B cell (primary cell): Measurements from ENCODE around the gene ZMIZ1.

Experiments
- CTCF ChIP-seq: fragments of 200-600 bp; IDR thresholded peaks from one replicate; pipeline ENCODE4 v1.8.0; 2022; ENCODE audit warnings: antibody characterized with exemption, mild to moderate bottlenecking
- EZH2 ChIP-seq: IDR thresholded peaks from 2 replicates; pipeline ENCODE4 v1.6.1; 2012; ENCODE audit warnings: borderline replicate concordance, low read depth, mild to moderate bottlenecking, moderate library complexity, low read length; ENCODE audit not compliant: insufficient read depth, poor library complexity, severe bottlenecking

DNA sequence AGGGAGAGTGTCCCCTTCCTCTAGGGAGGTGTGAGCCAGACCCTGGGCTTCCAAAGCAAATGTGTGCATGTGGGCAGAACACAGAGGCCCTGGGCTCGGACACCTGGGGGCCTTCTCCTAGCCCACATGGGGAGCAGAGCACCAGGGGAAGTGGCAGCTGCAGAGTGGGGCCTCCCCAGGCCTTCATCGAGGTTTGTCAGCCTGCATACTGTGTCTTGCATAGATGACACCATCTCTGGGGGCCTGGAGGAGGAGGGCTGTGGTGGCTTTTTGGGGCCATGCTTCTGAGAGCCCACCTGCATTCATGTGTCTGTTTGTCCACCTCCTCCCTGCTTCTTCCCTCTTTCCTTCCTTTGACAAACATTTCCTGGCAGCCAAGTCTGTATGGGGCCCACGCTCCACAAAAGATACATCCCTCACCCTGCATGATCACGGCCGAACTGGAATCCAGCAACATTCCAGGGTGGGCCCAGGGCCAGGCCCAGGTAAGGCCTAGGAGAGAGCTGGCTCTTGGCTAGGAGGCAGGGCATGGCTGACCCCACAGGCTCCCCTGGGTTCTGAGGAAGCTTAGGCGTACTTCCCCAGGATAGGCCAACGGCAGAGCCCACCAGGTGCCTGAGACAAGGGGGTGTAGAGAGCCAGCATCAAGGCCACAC is 79.2 kb downstream of the ZMIZ1 start:
- TF ChIP-seq CTCF (no peak), EZH2 (no peak)
